Fibroblast of gingiva (primary cell): ENCODE results near the gene SCGB3A2.

ENCODE experiments used
- DNase-seq: peaks from one replicate; pipeline ENCODE4 v3.0.0-alpha.2; 2011; ENCODE audit warnings: low read depth

SCGB3A2 gene

GRCh38 chr5:147906326-147907095 lies 28.0 kb downstream of the SCGB3A2 start, which contains the start of gene C5orf46:
Gene C5orf46, minus strand, starts transcription at chr5:147906538. Its CDS starts 37 bp downstream, at chr5:147906501.
- peak; percentile 42 for DNase-seq

GRCh38 chr5:147911427-147911826 lies 32.9 kb downstream of the SCGB3A2 start:
- DNase-seq, result peak; percentile 33

DNA sequence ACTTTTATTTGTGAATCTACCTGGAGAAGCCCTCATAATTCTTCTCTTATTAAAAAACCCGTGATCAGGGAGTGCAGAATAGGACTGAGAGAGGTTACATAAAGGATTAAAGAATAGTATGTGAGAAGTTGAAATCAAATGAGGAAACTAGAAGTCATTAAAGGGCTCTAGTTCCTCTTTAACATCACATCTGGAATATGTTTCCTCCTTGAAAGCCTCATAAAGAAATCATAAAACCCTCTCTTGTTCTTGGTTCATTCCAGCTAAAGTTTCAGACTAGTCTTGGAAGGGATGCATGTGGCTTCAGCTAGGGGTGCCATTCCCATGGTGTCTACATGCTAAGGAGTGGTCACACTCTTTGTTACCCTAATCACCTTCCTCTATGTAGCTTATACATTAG lies 33.5 kb downstream of the SCGB3A2 start:
- no peak for DNase-seq

GRCh38 chr5:147913786-147914185 lies 35.3 kb downstream of the SCGB3A2 start:
- no peak for DNase-seq

- peak; percentile 12 for DNase-seq
Observed at GRCh38 chr5:147918101-147918685, 39.7 kb downstream of the SCGB3A2 start.

GRCh38 chr5:147918899-147919298 lies 40.4 kb downstream of the SCGB3A2 start:
- DNase-seq, result no peak

GRCh38 chr5:147920420-147921030 lies 42.0 kb downstream of the SCGB3A2 start:
- no peak for DNase-seq

GRCh38 chr5:147921136-147921535 lies 42.6 kb downstream of the SCGB3A2 start:
- no peak for DNase-seq

GRCh38 chr5:147925020-147925419 lies 46.5 kb downstream of the SCGB3A2 start:
- DNase-seq, result no peak

- DNase-seq, result no peak
Observed at GRCh38 chr5:147927901-147928300, 49.4 kb downstream of the SCGB3A2 start.

DNA sequence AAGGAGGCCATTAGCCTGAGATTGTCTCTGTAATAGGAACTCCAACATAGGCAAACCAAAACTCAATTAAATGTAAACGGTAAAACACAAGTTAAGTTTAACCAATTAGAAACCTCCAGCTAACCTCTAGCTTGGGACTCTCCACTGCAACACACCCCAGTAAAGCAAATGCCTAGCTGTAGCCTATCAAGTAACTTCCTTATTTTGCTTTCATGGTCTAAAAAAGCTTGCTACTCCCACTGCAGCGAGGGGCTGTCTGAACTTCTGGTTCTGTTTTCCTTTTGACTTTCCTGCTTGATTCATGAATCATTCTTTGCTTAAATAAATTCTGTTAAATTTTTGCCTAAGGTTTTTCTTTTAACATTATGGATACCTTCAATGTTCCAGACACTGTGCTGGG lies 52.3 kb downstream of the SCGB3A2 start:
- DNase-seq, result no peak
